Activated T-helper 2 cell treated with anti-CD3 and anti-CD28 coated beads, Interferon-gamma antibody, Interleukin-2, Interleukin-4, amounts not matched to agents 10 μg/mL and 5 μg/mL and 100 μg/mL, durations not matched to agents 14 hours and 24 hours and 36 hours (primary cell): Measurements from ENCODE around the gene PMVK. TPM values are rescaled to one million over a fixed set of nuclear protein-coding genes. Genes with fewer than 3 reads are reported as not detected.
"Not testable (repeated sequence)": the region's sequence is repeated elsewhere in the genome, so short reads cannot be mapped to it uniquely, and the experiment has no call there.

Experiments
- DNase-seq: peaks from one replicate; pipeline ENCODE4 v3.0.0; 2021; ENCODE audit warnings: low spot score
- H3K27ac Mint-ChIP-seq: one replicate; pipeline ENCODE4 v1.8.0; 2021; ENCODE audit warnings: mixed read lengths
- H3K27me3 Mint-ChIP-seq: one replicate; pipeline ENCODE4 v1.8.0; 2021; ENCODE audit warnings: low read depth, mixed read lengths
- H3K36me3 Mint-ChIP-seq: one replicate; pipeline ENCODE4 v1.8.0; 2021; ENCODE audit warnings: low read depth, mixed read lengths
- H3K4me1 Mint-ChIP-seq: one replicate; pipeline ENCODE4 v1.8.0; 2021; ENCODE audit warnings: low read depth, mixed read lengths
- H3K4me3 Mint-ChIP-seq: one replicate; pipeline ENCODE4 v1.8.0; 2021; ENCODE audit warnings: low read depth, mild to moderate bottlenecking, moderate library complexity, mixed read lengths
- H3K9me3 Mint-ChIP-seq: one replicate; pipeline ENCODE4 v1.8.0; 2021; ENCODE audit warnings: mixed read lengths
- intact Hi-C: fragments of 100-400 bp; cut with micrococcal nuclease; formaldehyde crosslinking; loops from one replicate; pipeline ENCODE4 v1.15.1; 2023
- total RNA-seq: library from RNA; stranded (reverse); gene quantifications from 2 replicates; pipeline ENCODE4 v1.2.3, GENCODE V29; 2022

PMVK gene
- total RNA-seq, 1 donor from 2014 or later, result 44.8 TPM

- H3K27ac Mint-ChIP-seq, result no peak overlapping the region
- no peak for DNase-seq
- no peaks in the 10 kb centered on the region for H3K27me3 Mint-ChIP-seq
- H3K4me1 Mint-ChIP-seq, result no peaks in the 10 kb centered on the region
- H3K36me3 Mint-ChIP-seq, result peaks cover 11% of the 10 kb centered on the region
- intact Hi-C loops, result no loop called here
- H3K9me3 Mint-ChIP-seq, result peaks cover 6% of the 10 kb centered on the region
- no peak overlapping the region for H3K4me3 Mint-ChIP-seq
These were observed 23.2 kb downstream of the PMVK start for GRCh38 chr1:154913273-154913672.

GRCh38 chr1:154912755-154913154, 23.8 kb downstream of the PMVK start:
- Mint-ChIP-seq H3K27ac (no peak overlapping the region), H3K36me3 (peaks cover 11% of the 10 kb centered on the region), H3K4me3 (no peak overlapping the region), H3K4me1 (no peaks in the 10 kb centered on the region), H3K27me3 (no peaks in the 10 kb centered on the region), H3K9me3 (peaks cover 6% of the 10 kb centered on the region)
- intact Hi-C loops, result no loop called here
- no peak for DNase-seq

- Mint-ChIP-seq H3K27ac (no peak overlapping the region), H3K9me3 (peaks cover 6% of the 10 kb centered on the region), H3K4me3 (no peak overlapping the region), H3K36me3 (peaks cover 10% of the 10 kb centered on the region), H3K4me1 (no peaks in the 10 kb centered on the region), H3K27me3 (no peaks in the 10 kb centered on the region)
- intact Hi-C loops, result no loop called here
- no peak for DNase-seq
These were observed 24.6 kb downstream of the PMVK start for GRCh38 chr1:154911691-154912550.

GRCh38 chr1:154910851-154911250, 25.7 kb downstream of the PMVK start:
- Mint-ChIP-seq H3K9me3 (no peaks in the 10 kb centered on the region), H3K4me3 (no peak overlapping the region), H3K27me3 (no peaks in the 10 kb centered on the region), H3K27ac (no peak overlapping the region), H3K4me1 (no peaks in the 10 kb centered on the region), H3K36me3 (no peaks in the 10 kb centered on the region)
- intact Hi-C loops, result no loop called here
- no peak for DNase-seq

GRCh38 chr1:154908937-154909336, 27.6 kb downstream of the PMVK start:
- Mint-ChIP-seq H3K9me3 (no peaks in the 10 kb centered on the region), H3K4me1 (no peaks in the 10 kb centered on the region), H3K27ac (no peak overlapping the region), H3K36me3 (no peaks in the 10 kb centered on the region), H3K4me3 (no peak overlapping the region), H3K27me3 (no peaks in the 10 kb centered on the region)
- no peak for DNase-seq
- intact Hi-C loops, result no loop called here

- H3K36me3 Mint-ChIP-seq, DNase-seq, intact Hi-C loops, H3K27me3 Mint-ChIP-seq, H3K4me3 Mint-ChIP-seq, H3K4me1 Mint-ChIP-seq, H3K9me3 Mint-ChIP-seq, H3K27ac Mint-ChIP-seq: not testable (repeated sequence)
These were observed 28.4 kb downstream of the PMVK start for GRCh38 chr1:154908129-154908528.

GRCh38 chr1:154906621-154907081, 29.9 kb downstream of the PMVK start:
- Mint-ChIP-seq H3K9me3 (no peaks in the 10 kb centered on the region), H3K27ac (no peak overlapping the region), H3K4me3 (no peak overlapping the region), H3K36me3 (no peaks in the 10 kb centered on the region), H3K4me1 (no peaks in the 10 kb centered on the region), H3K27me3 (no peaks in the 10 kb centered on the region)
- no peak for DNase-seq
- intact Hi-C loops, result no loop called here

- H3K4me3 Mint-ChIP-seq, result no peak overlapping the region
- no peaks in the 10 kb centered on the region for H3K36me3 Mint-ChIP-seq
- no peak overlapping the region for H3K27ac Mint-ChIP-seq
- intact Hi-C loops, result no loop called here
- no peaks in the 10 kb centered on the region for H3K9me3 Mint-ChIP-seq
- H3K4me1 Mint-ChIP-seq, result no peaks in the 10 kb centered on the region
- H3K27me3 Mint-ChIP-seq, result no peaks in the 10 kb centered on the region
- DNase-seq, result no peak
These were observed 33.5 kb downstream of the PMVK start for GRCh38 chr1:154902938-154903566.

GRCh38 chr1:154901591-154901990, 34.9 kb downstream of the PMVK start:
- Mint-ChIP-seq H3K27ac (no peak overlapping the region), H3K36me3 (no peaks in the 10 kb centered on the region), H3K4me1 (no peaks in the 10 kb centered on the region), H3K9me3 (no peaks in the 10 kb centered on the region), H3K27me3 (no peaks in the 10 kb centered on the region), H3K4me3 (no peak overlapping the region)
- no peak for DNase-seq
- intact Hi-C loops, result no loop called here

- H3K36me3 Mint-ChIP-seq, result no peaks in the 10 kb centered on the region
- H3K9me3 Mint-ChIP-seq, result no peaks in the 10 kb centered on the region
- no peaks in the 10 kb centered on the region for H3K4me1 Mint-ChIP-seq
- no peak overlapping the region for H3K4me3 Mint-ChIP-seq
- intact Hi-C loops, result no loop called here
- H3K27ac Mint-ChIP-seq, result no peak overlapping the region
- H3K27me3 Mint-ChIP-seq, result peaks cover 2% of the 10 kb centered on the region
- no peak for DNase-seq
These were observed 37.5 kb downstream of the PMVK start for GRCh38 chr1:154899041-154899440.

GRCh38 chr1:154896771-154897286, 39.7 kb downstream of the PMVK start:
- H3K36me3 Mint-ChIP-seq, result no peaks in the 10 kb centered on the region
- no peak for DNase-seq
- no peak overlapping the region for H3K27ac Mint-ChIP-seq
- H3K4me3 Mint-ChIP-seq, result no peak overlapping the region
- peaks cover 12% of the 10 kb centered on the region for H3K27me3 Mint-ChIP-seq
- H3K9me3 Mint-ChIP-seq, result no peaks in the 10 kb centered on the region
- intact Hi-C loops, result no loop called here
- H3K4me1 Mint-ChIP-seq, result no peaks in the 10 kb centered on the region

- intact Hi-C loops, result no loop called here
- Mint-ChIP-seq H3K27me3 (peaks cover 13% of the 10 kb centered on the region), H3K36me3 (no peaks in the 10 kb centered on the region), H3K27ac (no peak overlapping the region), H3K4me3 (no peak overlapping the region), H3K4me1 (no peaks in the 10 kb centered on the region), H3K9me3 (no peaks in the 10 kb centered on the region)
- DNase-seq, result no peak
These were observed 40.7 kb downstream of the PMVK start for GRCh38 chr1:154895798-154896197.

- no peak overlapping the region for H3K4me3 Mint-ChIP-seq
- no peaks in the 10 kb centered on the region for H3K36me3 Mint-ChIP-seq
- no peak overlapping the region for H3K27ac Mint-ChIP-seq
- H3K9me3 Mint-ChIP-seq, result no peaks in the 10 kb centered on the region
- peaks cover 15% of the 10 kb centered on the region for H3K27me3 Mint-ChIP-seq
- DNase-seq, result no peak
- peaks cover 12% of the 10 kb centered on the region for H3K4me1 Mint-ChIP-seq
- intact Hi-C loops, result no loop called here
These were observed 45.1 kb downstream of the PMVK start for GRCh38 chr1:154891452-154891851.
